HCT116 (cell line): ENCODE measurements around the gene EFCAB7. TPM values are rescaled to one million over a fixed set of nuclear protein-coding genes. Genes with fewer than 3 reads are reported as not detected.

ENCODE experiments used
- ATAC-seq: fragments of 200-7000 bp; cut with Tn5 transposase; 2 replicates; pipeline ENCODE4 v1.9.1; 2020; ENCODE audit warnings: mild to moderate bottlenecking, moderate library complexity
- BruUV-seq: library from RNA; stranded (reverse); fragments of 400-500 nt; replicated peaks from 2 replicates; lab custom pipeline; 2021; lab: Mats Ljungman, UMichigan
- CTCF ChIA-PET: fragments of 300-600 bp; sonication (Branson Sonifier 250); formaldehyde crosslinking; loops from one replicate; lab custom pipeline; 2021; ENCODE audit warnings: antibody characterized with exemption; lab: Charles Lee
- POLR2A ChIA-PET: fragments of 300-600, 350-600 bp; sonication (Branson Sonifier 250); formaldehyde crosslinking; loops from one replicate; lab custom pipeline; 2021; ENCODE audit warnings: antibody characterized with exemption; lab: Charles Lee
- RAD21 ChIA-PET, 2 experiments: fragments of 300-600 bp; sonication (Branson Sonifier 250); formaldehyde crosslinking; loops; one replicate each; lab custom pipeline; 2023; ENCODE audit warnings: low total read pairs in 2 of 2; ENCODE audit not compliant: uncharacterized antibody in 2 of 2, unreplicated experiment in 2 of 2, low non-redundant PET in 1 of 2; lab: Charles Lee
- DNase-seq: peaks from one replicate; pipeline ENCODE4 v3.0.0-alpha.2; 2010; ENCODE audit warnings: low read depth, low spot score
- H2AFZ ChIP-seq: fragments of 200-600 bp; shearing (Covaris generic), sonication (generic); 2 replicates; pipeline ENCODE4 v1.6.1; 2017; ENCODE audit warnings: low read depth, mixed run types, mixed read lengths, antibody characterized with exemption, low read length; ENCODE audit not compliant: poor library complexity, severe bottlenecking
- H3K27ac ChIP-seq: 2 replicates; pipeline ENCODE4 v1.5.1; 2012; ENCODE audit warnings: low read depth, low read length
- H3K27me3 ChIP-seq: fragments of 200-600 bp; sonication (generic); 2 replicates; pipeline ENCODE4 v1.6.1; 2016; ENCODE audit warnings: mixed run types, low read length, mixed read lengths; ENCODE audit not compliant: insufficient read depth
- H3K36me3 ChIP-seq, 2 experiments: fragments of 200-500 bp in 1 of 2; fragments of 200-600 bp in 1 of 2; sonication (Bioruptor generic) in 1 of 2; sonication (generic) in 1 of 2; 2 replicates each; pipeline versions ENCODE4 v1.5.1 to v1.6.1; 2014 to 2016; ENCODE audit warnings: low read length in 2 of 2, inconsistent platforms in 1 of 2, mixed read lengths in 1 of 2, mixed run types in 1 of 2; ENCODE audit not compliant: insufficient read depth in 2 of 2, control insufficient read depth in 1 of 2
- H3K4me1 ChIP-seq, 2 experiments: fragments of 200-600 bp in 1 of 2; sonication (generic) in 1 of 2; 2 replicates each; pipeline versions ENCODE4 v1.5.1 to v1.6.1; 2012 to 2017; ENCODE audit warnings: low read length in 2 of 2, inconsistent platforms in 1 of 2, mild to moderate bottlenecking in 1 of 2, mixed read lengths in 1 of 2, mixed run types in 1 of 2, moderate library complexity in 1 of 2; ENCODE audit not compliant: insufficient read depth in 2 of 2, control insufficient read depth in 1 of 2
- H3K4me2 ChIP-seq: fragments of 200-600 bp; sonication (generic); 2 replicates; pipeline ENCODE4 v1.6.1; 2017; ENCODE audit warnings: mixed run types, low read length, mixed read lengths
- H3K4me3 ChIP-seq, 2 experiments: fragments of 200-600 bp in 1 of 2; sonication (generic) in 1 of 2; replicated peaks in 1 of 2; 2 replicates each; pipeline ENCODE4 v1.5.1; 2011 to 2016; ENCODE audit warnings: low read length in 2 of 2, control low read depth in 1 of 2, low read depth in 1 of 2, mild to moderate bottlenecking in 1 of 2, mixed read lengths in 1 of 2, mixed run types in 1 of 2
- H3K79me2 ChIP-seq: fragments of 200-600 bp; sonication (generic); 2 replicates; pipeline ENCODE4 v1.6.1; 2017; ENCODE audit warnings: mild to moderate bottlenecking, mixed run types, low read length, moderate library complexity, mixed read lengths; ENCODE audit not compliant: insufficient read depth
- H3K9ac ChIP-seq: fragments of 200-600 bp; sonication (generic); 2 replicates; pipeline ENCODE4 v1.6.1; 2016; ENCODE audit warnings: low read length, mixed read lengths
- H3K9me2 ChIP-seq: fragments of 200-600 bp; sonication (generic), shearing (Covaris generic); 2 replicates; pipeline ENCODE4 v1.6.1; 2017; ENCODE audit warnings: mixed run types, mild to moderate bottlenecking, moderate library complexity; ENCODE audit not compliant: insufficient read depth
- H3K9me3 ChIP-seq, 2 experiments: fragments of 200-500 bp in 1 of 2; fragments of 200-600 bp in 1 of 2; sonication (Bioruptor generic) in 1 of 2; sonication (generic) in 1 of 2; 2 replicates each; pipeline ENCODE4 v1.6.1; 2014 to 2017; ENCODE audit warnings: low read length in 2 of 2, mixed read lengths in 2 of 2, inconsistent platforms in 1 of 2, low read depth in 1 of 2, mild to moderate bottlenecking in 1 of 2, mixed run types in 1 of 2, moderate library complexity in 1 of 2; ENCODE audit not compliant: control insufficient read depth in 1 of 2, insufficient read depth in 1 of 2
- H4K20me1 ChIP-seq: fragments of 200-600 bp; sonication (generic), shearing (Covaris generic); 2 replicates; pipeline ENCODE4 v1.6.1; 2017; ENCODE audit warnings: mixed run types, mild to moderate bottlenecking, moderate library complexity; ENCODE audit not compliant: insufficient read depth
- CBX3 ChIP-seq: IDR thresholded peaks from 2 replicates; pipeline ENCODE4 v1.6.1; 2012; ENCODE audit warnings: low read depth
- CEBPB ChIP-seq: IDR thresholded peaks from 2 replicates; pipeline ENCODE4 v1.6.1; 2012; ENCODE audit warnings: low read depth
- EZH2phosphoT487 ChIP-seq: fragments of 200-600 bp; IDR thresholded peaks from 2 replicates; pipeline ENCODE4 v1.6.1; 2018; ENCODE audit warnings: antibody characterized with exemption, borderline replicate concordance
- JUND ChIP-seq: IDR thresholded peaks from 2 replicates; pipeline ENCODE4 v1.6.1; 2012
- RAD21 ChIP-seq: IDR thresholded peaks from 2 replicates; pipeline ENCODE4 v1.6.1; 2012; ENCODE audit warnings: low read depth, mild to moderate bottlenecking
- SIN3A ChIP-seq: IDR thresholded peaks from 2 replicates; pipeline ENCODE4 v1.6.1; 2012; ENCODE audit warnings: low read depth
- SP1 ChIP-seq: IDR thresholded peaks from 2 replicates; pipeline ENCODE4 v1.6.1; 2012; ENCODE audit warnings: low read depth
- SRF ChIP-seq: IDR thresholded peaks from 2 replicates; pipeline ENCODE4 v1.6.1; 2012; ENCODE audit warnings: low read depth
- TCF7L2 ChIP-seq: IDR thresholded peaks from 2 replicates; pipeline ENCODE4 v1.7.0; 2011; ENCODE audit warnings: borderline replicate concordance, inconsistent platforms; ENCODE audit not compliant: insufficient read depth, insufficient read length; ENCODE audit errors: extremely low read depth
- YY1 ChIP-seq: IDR thresholded peaks from 2 replicates; pipeline ENCODE4 v1.6.1; 2011; ENCODE audit warnings: low read length, low read depth, moderate library complexity, mild to moderate bottlenecking; ENCODE audit not compliant: insufficient replicate concordance; ENCODE audit errors: extremely low read depth
- ZNF274 ChIP-seq: fragments of 200-500 bp; sonication (Bioruptor generic); IDR thresholded peaks from 2 replicates; pipeline ENCODE4 v1.6.1; 2014; ENCODE audit warnings: mild to moderate bottlenecking, low read depth, low read length, inconsistent platforms
- intact Hi-C: fragments of 100-400 bp; cut with micrococcal nuclease; formaldehyde crosslinking; loops from 2 replicates; pipeline ENCODE4 v1.10.0; 2022
- total RNA-seq: library from RNA; stranded (reverse); gene quantifications from one replicate; pipeline ENCODE4 v1.2.1, GENCODE V29; 2021; ENCODE audit not compliant: unreplicated experiment
- TF ChIP-seq, protein P1 (sequence below): IDR thresholded peaks from 2 replicates; pipeline ENCODE4 v1.6.1; 2012
- TF ChIP-seq, protein P2 (sequence below), 3 experiments: fragments of 200-600 bp in 1 of 3; sonication (generic) in 1 of 3; IDR thresholded peaks in 2 of 3; conservative IDR thresholded peaks in 1 of 3; 2 replicates each; pipeline ENCODE4 v1.5.1; 2012 to 2017; ENCODE audit warnings: low read depth in 2 of 3, low read length in 2 of 3, antibody characterized with exemption in 1 of 3, borderline replicate concordance in 1 of 3, control low read depth in 1 of 3, mild to moderate bottlenecking in 1 of 3, mixed read lengths in 1 of 3, mixed run types in 1 of 3, moderate library complexity in 1 of 3; ENCODE audit not compliant: insufficient read depth in 1 of 3
- TF ChIP-seq, protein P3 (sequence below): IDR thresholded peaks from 2 replicates; pipeline ENCODE4 v1.6.1; 2011; ENCODE audit warnings: mild to moderate bottlenecking, low read length, moderate library complexity; ENCODE audit not compliant: insufficient replicate concordance; ENCODE audit errors: extremely low read depth
- TF ChIP-seq, protein P4 (sequence below): IDR thresholded peaks from 2 replicates; pipeline ENCODE4 v1.6.1; 2012

Gene EFCAB7
- total RNA-seq, 1 experiment from 2014 or later: 6.0 TPM

DNA sequence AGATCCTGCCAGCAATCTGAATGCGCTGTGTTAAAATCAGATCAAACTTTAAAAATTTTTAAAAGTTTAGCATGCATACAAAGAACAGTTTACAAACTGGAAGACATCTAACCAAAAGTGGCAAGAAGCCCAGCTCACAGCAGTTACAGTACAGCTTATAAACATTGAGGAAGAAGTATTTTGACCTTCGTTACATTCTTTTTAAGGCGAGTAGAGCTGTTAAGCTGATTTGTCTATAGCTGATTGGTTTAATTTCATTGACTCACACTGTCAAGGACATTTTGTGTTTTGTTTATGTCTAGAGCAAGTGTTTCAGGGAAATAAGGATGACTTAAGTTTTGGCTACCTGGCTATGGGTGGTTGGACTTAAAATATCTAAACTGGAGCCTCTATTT, 66.8 kb downstream of the EFCAB7 start:
- BruUV-seq: no TSS peak
- H3K9me3 ChIP-seq: no peaks in the 10 kb centered on the region
- RAD21 ChIA-PET: interaction anchor here in 1 of 2 experiments (0.9 kb wide), 1 partner anchor 102 kb away, joined by 3 read pairs; no protein-coding TSS in a partner anchor
- H3K9me2 ChIP-seq: no peaks in the 10 kb centered on the region
- no peak overlapping the region for H3K4me2 ChIP-seq
- no peaks in the 10 kb centered on the region for H3K36me3 ChIP-seq
- H3K4me1 ChIP-seq: peaks cover 8 to 14% of the 10 kb centered on the region in 2 experiments; a peak in 3 of 4 replicates
- TF ChIP-seq CEBPB: no peak
- H3K27me3 ChIP-seq: no peaks in the 10 kb centered on the region
- H3K9ac ChIP-seq: no peak overlapping the region
- no peak for DNase-seq
- no peak for ATAC-seq
- no peak overlapping the region for H3K27ac ChIP-seq
- POLR2A ChIA-PET: no interaction called here
- H2AFZ ChIP-seq: no peak overlapping the region
- H4K20me1 ChIP-seq: no peaks in the 10 kb centered on the region
- H3K79me2 ChIP-seq: peaks cover 4% of the 10 kb centered on the region
- no peak overlapping the region for H3K4me3 ChIP-seq
- CTCF ChIA-PET: no interaction called here
- intact Hi-C loops: no loop called here

DNA sequence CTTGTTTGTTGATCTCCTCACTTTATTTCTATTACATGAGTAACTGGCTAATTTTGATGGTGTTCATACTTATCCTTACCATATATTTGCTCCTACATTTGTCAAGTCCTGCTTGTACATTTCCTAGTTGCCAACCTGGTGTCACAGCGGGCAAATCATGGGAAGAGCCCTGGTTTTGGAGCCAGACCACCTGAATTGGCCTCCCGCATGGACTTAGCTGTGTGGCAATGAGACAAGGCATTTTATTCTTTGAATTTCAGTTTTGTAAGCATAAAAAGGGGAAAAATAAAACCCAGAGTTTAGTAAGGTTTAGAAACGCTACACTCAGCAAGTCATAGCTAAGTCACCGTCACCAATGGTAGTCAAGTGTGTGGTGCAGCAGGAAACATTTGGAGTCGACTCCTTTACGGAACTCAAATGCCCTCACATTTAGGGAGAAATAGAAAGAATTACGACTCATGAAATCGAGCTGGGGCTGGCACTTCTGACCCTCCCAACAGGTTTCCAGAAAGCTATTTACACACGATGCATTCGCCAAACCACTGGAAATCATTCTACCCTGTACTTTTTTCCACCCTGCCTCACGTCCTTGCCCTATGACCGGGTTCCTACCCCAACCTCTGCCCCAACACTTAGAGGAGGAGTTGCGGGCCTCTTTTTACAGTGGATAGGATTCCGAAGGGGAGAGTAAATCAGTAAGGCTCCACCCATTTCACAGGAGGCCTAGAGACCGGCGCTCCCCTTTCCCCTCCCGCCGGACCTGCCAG, 69.4 kb downstream of the EFCAB7 start:
- intact Hi-C loops: no loop called here
- H3K9ac ChIP-seq: peak overlapping the region; percentile 80
- peaks cover 10 to 16% of the 10 kb centered on the region in 2 experiments; a peak in 3 of 4 replicates for H3K4me1 ChIP-seq
- peak overlapping the region; percentile 40 for H2AFZ ChIP-seq
- peaks cover 0 to 4% of the 10 kb centered on the region in 2 experiments; a peak in 1 of 4 replicates for H3K36me3 ChIP-seq
- H3K27me3 ChIP-seq: no peaks in the 10 kb centered on the region
- ChIA-PET POLR2A (no interaction called here), CTCF (no interaction called here), RAD21 (no interaction called here)
- peak overlapping the region; percentile 86 for H3K4me2 ChIP-seq
- H3K9me2 ChIP-seq: no peaks in the 10 kb centered on the region
- peak overlapping the region; percentile 89 for H3K27ac ChIP-seq
- BruUV-seq: TSS peak; percentile 60
- ATAC-seq: no peak
- peaks cover 15% of the 10 kb centered on the region for H3K79me2 ChIP-seq
- H3K4me3 ChIP-seq: peak overlapping the region; percentile 77 to 82
- H3K9me3 ChIP-seq: no peaks in the 10 kb centered on the region
- DNase-seq: no peak
- H4K20me1 ChIP-seq: no peaks in the 10 kb centered on the region
- TF ChIP-seq CEBPB (no peak), RAD21 (no peak), SP1 (no peak), ZNF274 (no peak), SIN3A (no peak), TCF7L2 (no peak), CBX3 (no peak), JUND (no peak), YY1 (no peak), EZH2phosphoT487 (no peak), SRF (no peak)
- TF ChIP-seq, protein P1, sequence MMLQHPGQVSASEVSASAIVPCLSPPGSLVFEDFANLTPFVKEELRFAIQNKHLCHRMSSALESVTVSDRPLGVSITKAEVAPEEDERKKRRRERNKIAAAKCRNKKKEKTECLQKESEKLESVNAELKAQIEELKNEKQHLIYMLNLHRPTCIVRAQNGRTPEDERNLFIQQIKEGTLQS: no peak
- TF ChIP-seq, protein P2, sequence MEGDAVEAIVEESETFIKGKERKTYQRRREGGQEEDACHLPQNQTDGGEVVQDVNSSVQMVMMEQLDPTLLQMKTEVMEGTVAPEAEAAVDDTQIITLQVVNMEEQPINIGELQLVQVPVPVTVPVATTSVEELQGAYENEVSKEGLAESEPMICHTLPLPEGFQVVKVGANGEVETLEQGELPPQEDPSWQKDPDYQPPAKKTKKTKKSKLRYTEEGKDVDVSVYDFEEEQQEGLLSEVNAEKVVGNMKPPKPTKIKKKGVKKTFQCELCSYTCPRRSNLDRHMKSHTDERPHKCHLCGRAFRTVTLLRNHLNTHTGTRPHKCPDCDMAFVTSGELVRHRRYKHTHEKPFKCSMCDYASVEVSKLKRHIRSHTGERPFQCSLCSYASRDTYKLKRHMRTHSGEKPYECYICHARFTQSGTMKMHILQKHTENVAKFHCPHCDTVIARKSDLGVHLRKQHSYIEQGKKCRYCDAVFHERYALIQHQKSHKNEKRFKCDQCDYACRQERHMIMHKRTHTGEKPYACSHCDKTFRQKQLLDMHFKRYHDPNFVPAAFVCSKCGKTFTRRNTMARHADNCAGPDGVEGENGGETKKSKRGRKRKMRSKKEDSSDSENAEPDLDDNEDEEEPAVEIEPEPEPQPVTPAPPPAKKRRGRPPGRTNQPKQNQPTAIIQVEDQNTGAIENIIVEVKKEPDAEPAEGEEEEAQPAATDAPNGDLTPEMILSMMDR (IDR thresholded peaks at IDR 0.05 in 2 of 3, conservative IDR thresholded peaks at IDR 0.05 in 1 of 3; ENCODE audit: borderline replicate concordance in 1 of 3, insufficient read depth in 1 of 3, low read depth in 2 of 3, low read length in 2 of 3): no peak
- TF ChIP-seq, protein P3, sequence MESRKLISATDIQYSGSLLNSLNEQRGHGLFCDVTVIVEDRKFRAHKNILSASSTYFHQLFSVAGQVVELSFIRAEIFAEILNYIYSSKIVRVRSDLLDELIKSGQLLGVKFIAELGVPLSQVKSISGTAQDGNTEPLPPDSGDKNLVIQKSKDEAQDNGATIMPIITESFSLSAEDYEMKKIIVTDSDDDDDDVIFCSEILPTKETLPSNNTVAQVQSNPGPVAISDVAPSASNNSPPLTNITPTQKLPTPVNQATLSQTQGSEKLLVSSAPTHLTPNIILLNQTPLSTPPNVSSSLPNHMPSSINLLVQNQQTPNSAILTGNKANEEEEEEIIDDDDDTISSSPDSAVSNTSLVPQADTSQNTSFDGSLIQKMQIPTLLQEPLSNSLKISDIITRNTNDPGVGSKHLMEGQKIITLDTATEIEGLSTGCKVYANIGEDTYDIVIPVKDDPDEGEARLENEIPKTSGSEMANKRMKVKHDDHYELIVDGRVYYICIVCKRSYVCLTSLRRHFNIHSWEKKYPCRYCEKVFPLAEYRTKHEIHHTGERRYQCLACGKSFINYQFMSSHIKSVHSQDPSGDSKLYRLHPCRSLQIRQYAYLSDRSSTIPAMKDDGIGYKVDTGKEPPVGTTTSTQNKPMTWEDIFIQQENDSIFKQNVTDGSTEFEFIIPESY: no peak
- TF ChIP-seq, protein P4, sequence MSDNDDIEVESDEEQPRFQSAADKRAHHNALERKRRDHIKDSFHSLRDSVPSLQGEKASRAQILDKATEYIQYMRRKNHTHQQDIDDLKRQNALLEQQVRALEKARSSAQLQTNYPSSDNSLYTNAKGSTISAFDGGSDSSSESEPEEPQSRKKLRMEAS: no peak
